ENCODE results near the gene PPL. TPM values are rescaled to one million over a fixed set of nuclear protein-coding genes. Genes with fewer than 3 reads are reported as not detected.
"Not testable (repeated sequence)": the region's sequence is repeated elsewhere in the genome, so short reads cannot be mapped to it uniquely, and the experiment has no call there.

Gene PPL
- total RNA-seq, 1 experiment from 2014 or later = 49.1 TPM

DNA sequence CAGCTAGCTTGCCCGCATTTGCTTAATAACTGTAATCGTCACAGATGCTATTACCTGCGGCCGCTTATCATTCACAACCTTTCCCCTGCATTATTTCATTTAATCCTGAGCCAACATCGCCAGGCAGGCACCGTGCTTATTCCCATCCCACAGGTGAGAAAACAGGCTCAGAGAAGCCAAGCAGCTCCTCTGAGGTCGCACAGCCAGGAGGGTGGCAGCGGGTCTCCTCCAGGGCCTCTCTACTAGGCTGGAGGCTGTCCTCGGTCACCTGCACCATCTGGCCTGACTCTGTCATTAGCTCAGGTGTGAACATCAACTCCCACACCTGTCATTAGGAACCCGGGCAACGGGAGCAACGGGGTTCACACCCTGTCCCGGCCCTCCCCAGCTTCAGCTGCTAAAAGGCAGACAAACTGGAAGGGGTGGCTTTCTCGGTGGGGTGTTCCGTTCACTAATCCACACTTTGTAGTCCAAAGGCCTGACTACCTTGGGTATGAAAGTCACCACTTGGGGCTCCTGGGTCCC, 3.0 kb downstream of the PPL start:
- TF ChIP-seq, protein P1, sequence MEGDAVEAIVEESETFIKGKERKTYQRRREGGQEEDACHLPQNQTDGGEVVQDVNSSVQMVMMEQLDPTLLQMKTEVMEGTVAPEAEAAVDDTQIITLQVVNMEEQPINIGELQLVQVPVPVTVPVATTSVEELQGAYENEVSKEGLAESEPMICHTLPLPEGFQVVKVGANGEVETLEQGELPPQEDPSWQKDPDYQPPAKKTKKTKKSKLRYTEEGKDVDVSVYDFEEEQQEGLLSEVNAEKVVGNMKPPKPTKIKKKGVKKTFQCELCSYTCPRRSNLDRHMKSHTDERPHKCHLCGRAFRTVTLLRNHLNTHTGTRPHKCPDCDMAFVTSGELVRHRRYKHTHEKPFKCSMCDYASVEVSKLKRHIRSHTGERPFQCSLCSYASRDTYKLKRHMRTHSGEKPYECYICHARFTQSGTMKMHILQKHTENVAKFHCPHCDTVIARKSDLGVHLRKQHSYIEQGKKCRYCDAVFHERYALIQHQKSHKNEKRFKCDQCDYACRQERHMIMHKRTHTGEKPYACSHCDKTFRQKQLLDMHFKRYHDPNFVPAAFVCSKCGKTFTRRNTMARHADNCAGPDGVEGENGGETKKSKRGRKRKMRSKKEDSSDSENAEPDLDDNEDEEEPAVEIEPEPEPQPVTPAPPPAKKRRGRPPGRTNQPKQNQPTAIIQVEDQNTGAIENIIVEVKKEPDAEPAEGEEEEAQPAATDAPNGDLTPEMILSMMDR (IDR thresholded peaks at IDR 0.05; ENCODE audit: unreplicated experiment) = no peak
- H3K27ac Mint-ChIP-seq (ENCODE audit: low read depth, unreplicated experiment) = no peak overlapping the region
- H3K9me3 Mint-ChIP-seq (ENCODE audit: unreplicated experiment) = no peaks in the 10 kb centered on the region
- H3K27me3 Mint-ChIP-seq (ENCODE audit: insufficient read depth, unreplicated experiment) = no peaks in the 10 kb centered on the region
- peaks cover 26% of the 10 kb centered on the region for H3K4me1 Mint-ChIP-seq (ENCODE audit: insufficient read depth, unreplicated experiment)
- intact Hi-C loops (cut with micrococcal nuclease) = loop anchor here (10.0 kb wide), 1 partner anchor 49 kb away; no protein-coding TSS in a partner anchor
- no TSS peak for BruUV-seq (replicated peaks)
- H3K4me3 Mint-ChIP-seq (ENCODE audit: unreplicated experiment) = no peak overlapping the region
- no peak for DNase-seq (ENCODE audit: unreplicated experiment)
- POLR2A ChIA-PET = interaction anchor here (0.6 to 3.8 kb wide), 2 partner anchors 10 to 13 kb away, joined by 3 to 21 read pairs; no protein-coding TSS in a partner anchor
- CTCF ChIA-PET = interaction anchor here (0.6 to 1.7 kb wide), 3 partner anchors 17 to 348 kb away, joined by 3 to 11 read pairs (median 7); no protein-coding TSS in a partner anchor
- peaks cover 55% of the 10 kb centered on the region for H3K36me3 Mint-ChIP-seq (ENCODE audit: insufficient read depth, unreplicated experiment)

GRCh38 chr16:4933433-4933832, 3.5 kb downstream of the PPL start:
- Mint-ChIP-seq H3K4me3 (ENCODE audit: unreplicated experiment) (no peak overlapping the region), H3K36me3 (ENCODE audit: insufficient read depth, unreplicated experiment) (peaks cover 59% of the 10 kb centered on the region), H3K27me3 (ENCODE audit: insufficient read depth, unreplicated experiment) (no peaks in the 10 kb centered on the region), H3K4me1 (ENCODE audit: insufficient read depth, unreplicated experiment) (peaks cover 25% of the 10 kb centered on the region), H3K9me3 (ENCODE audit: unreplicated experiment) (no peaks in the 10 kb centered on the region), H3K27ac (ENCODE audit: low read depth, unreplicated experiment) (no peak overlapping the region)
- intact Hi-C loops (cut with micrococcal nuclease) = loop anchor here (10.0 kb wide), 1 partner anchor 49 kb away; no protein-coding TSS in a partner anchor
- DNase-seq (ENCODE audit: unreplicated experiment) = no peak
- BruUV-seq (replicated peaks) = no TSS peak
- POLR2A ChIA-PET = interaction anchor here (3.8 kb wide), 1 partner anchor 13 kb away, joined by 21 read pairs; no protein-coding TSS in a partner anchor
- TF ChIP-seq, protein P1 (IDR thresholded peaks at IDR 0.05; ENCODE audit: unreplicated experiment) = no peak
- CTCF ChIA-PET = interaction anchor here (0.6 to 1.7 kb wide), 3 partner anchors 17 to 348 kb away, joined by 3 to 11 read pairs (median 7); no protein-coding TSS in a partner anchor

- intact Hi-C loops (cut with micrococcal nuclease) = loop anchor here (10.0 kb wide), 1 partner anchor 47 kb away; no protein-coding TSS in a partner anchor
- Mint-ChIP-seq H3K36me3 (ENCODE audit: insufficient read depth, unreplicated experiment) (peaks cover 72% of the 10 kb centered on the region), H3K9me3 (ENCODE audit: unreplicated experiment) (no peaks in the 10 kb centered on the region), H3K27me3 (ENCODE audit: insufficient read depth, unreplicated experiment) (no peaks in the 10 kb centered on the region), H3K27ac (ENCODE audit: low read depth, unreplicated experiment) (no peak overlapping the region), H3K4me3 (ENCODE audit: unreplicated experiment) (no peak overlapping the region), H3K4me1 (ENCODE audit: insufficient read depth, unreplicated experiment) (peaks cover 14% of the 10 kb centered on the region)
- TF ChIP-seq, protein P1 (IDR thresholded peaks at IDR 0.05; ENCODE audit: unreplicated experiment) = no peak
- no TSS peak for BruUV-seq (replicated peaks)
- DNase-seq (ENCODE audit: unreplicated experiment) = no peak
- ChIA-PET POLR2A (interaction anchor here (1.2 to 1.8 kb wide), 2 partner anchors 13 to 18 kb away, joined by 5 read pairs; no protein-coding TSS in a partner anchor), CTCF (interaction anchor here (0.6 to 3.0 kb wide), 5 partner anchors 14 to 48 kb away, joined by 3 to 8 read pairs (median 4); no protein-coding TSS in a partner anchor)
Observed at GRCh38 chr16:4931381-4931780, 5.6 kb downstream of the PPL start.

DNA sequence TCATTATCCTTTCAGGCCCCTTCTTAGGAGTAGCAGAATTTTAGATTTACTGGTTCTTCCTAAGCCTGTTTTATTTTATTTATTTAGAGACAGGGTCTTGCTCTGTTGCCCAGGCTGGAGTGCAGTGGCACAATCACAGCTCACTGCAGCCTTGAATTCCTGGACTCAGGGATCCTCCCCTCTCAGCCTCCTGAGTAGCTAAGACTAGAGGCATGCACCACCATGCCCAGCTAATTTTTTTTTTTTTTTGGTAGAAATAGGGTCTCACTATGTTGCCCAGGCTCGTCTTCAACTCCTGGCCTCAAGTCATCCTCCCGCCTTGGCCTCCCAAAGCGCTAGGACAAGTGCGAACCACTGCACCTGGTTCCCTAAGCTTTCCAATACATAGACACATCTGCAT, 7.3 kb downstream of the PPL start:
- not testable (repeated sequence) for H3K27ac Mint-ChIP-seq (ENCODE audit: low read depth, unreplicated experiment); BruUV-seq (replicated peaks); DNase-seq (ENCODE audit: unreplicated experiment); H3K9me3 Mint-ChIP-seq (ENCODE audit: unreplicated experiment); H3K27me3 Mint-ChIP-seq (ENCODE audit: insufficient read depth, unreplicated experiment); H3K4me3 Mint-ChIP-seq (ENCODE audit: unreplicated experiment)
- peaks cover 80% of the 10 kb centered on the region for H3K36me3 Mint-ChIP-seq (ENCODE audit: insufficient read depth, unreplicated experiment)
- peaks cover 27% of the 10 kb centered on the region for H3K4me1 Mint-ChIP-seq (ENCODE audit: insufficient read depth, unreplicated experiment)
- intact Hi-C loops (cut with micrococcal nuclease) = loop anchor here (10.0 kb wide), 1 partner anchor 45 kb away; no protein-coding TSS in a partner anchor
- ChIA-PET CTCF (interaction anchor here (0.6 to 3.0 kb wide), 4 partner anchors 12 to 664 kb away, joined by 4 to 8 read pairs (median 5); no protein-coding TSS in a partner anchor), POLR2A (interaction anchor here (0.5 to 1.0 kb wide), 2 partner anchors 8 to 15 kb away, joined by 3 to 5 read pairs; no protein-coding TSS in a partner anchor)
